GM21723 (cell line): ENCODE measurements around the gene JUN.

Experiments
- ATAC-seq: cut with Tn5 transposase; IDR thresholded peaks from one replicate; pipeline ENCODE4 v1.9.1; 2021; ENCODE audit warnings: mild to moderate bottlenecking, moderate library complexity; ENCODE audit not compliant: unreplicated experiment

Gene JUN

DNA sequence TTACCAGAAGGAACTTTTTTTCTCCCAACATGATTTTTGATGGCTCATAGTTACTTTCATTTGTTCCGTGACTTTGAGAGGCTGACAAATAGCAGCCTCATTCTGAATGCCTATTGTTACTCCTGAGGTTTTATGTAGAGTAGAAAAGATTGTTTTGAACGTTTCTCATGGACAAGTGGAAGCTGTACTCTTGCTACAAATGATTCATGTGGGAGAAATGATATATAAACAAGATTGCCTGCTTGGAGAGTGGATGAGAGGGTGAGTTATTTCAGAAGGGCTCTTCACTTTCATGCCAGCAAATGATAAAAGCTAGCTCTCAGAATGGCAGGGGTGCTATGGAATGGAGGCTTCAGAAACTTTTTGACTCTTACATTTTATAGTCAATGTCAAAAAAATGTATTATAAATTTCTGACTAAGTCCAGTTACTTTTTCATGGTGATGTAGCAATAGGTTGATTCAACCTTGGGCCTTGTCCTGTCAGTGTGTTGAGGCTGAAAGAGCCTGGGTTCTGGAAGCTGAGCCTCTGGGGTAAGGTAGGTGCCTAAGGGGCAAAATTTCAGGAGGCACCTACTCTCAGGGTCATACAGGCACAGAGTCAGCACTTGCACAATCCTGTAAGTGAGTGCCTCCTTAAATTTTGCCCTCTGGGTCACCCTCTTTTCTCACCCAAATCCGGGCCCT, 19.4 kb downstream of the JUN start:
- ATAC-seq, result no peak

DNA sequence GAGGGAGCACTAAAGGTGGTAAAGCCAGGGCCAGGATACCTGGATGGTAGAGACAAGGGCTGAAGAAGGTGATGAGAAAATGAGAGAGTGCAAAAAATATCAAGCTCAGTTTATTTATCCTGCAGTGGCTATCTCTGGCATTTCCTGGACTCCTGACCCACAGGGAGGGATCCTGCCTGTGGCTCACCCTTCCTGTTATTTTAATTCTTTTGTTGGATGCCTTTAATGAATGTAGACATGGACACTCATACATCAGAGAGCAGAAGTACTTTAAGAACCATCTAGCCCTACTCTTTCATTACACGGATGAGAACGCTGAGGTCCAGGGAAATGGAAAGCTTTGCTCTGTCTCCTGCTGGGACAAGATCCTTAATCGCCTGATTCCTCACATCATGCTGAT, 20.6 kb downstream of the JUN start:
- ATAC-seq, result no peak

DNA sequence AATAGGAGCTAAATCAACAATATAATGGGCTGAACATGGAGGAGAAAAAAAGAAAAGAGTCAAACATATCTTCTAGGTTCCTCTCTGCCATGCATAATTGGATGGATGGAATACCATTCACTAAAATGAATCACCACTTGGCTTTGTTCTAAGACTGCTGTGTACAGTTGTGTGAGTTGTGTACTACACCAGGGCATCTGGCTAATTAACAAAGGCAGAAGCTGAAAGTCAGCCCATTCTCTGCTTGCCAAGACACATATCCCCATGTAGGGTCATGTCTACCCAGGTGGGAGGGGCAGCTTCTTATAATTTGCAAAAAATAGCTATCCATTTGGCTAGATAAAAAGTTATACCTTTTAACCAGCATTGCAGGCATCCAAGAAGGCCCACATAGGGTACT, 21.0 kb downstream of the JUN start:
- ATAC-seq, result no peak

DNA sequence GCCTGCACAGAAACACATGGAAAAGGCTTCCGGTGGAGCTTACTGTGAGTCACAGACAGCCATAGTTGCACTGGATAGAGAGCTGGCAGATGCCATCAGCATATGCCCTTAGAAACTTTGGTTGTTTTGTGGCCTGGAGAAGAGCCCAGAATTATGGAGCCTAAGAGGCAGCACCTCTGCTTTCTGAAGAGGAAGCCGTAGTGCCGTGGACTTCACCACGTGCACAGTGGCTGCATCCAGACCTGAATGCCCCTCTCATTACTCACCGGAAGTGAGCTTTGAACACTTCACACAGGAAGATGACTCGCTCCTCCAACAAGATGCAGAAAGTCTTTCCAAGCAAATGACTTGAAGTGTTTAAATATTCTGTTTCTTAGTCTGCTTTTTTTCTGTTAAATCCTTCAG, 28.4 kb downstream of the JUN start:
- ATAC-seq, result no peak

DNA sequence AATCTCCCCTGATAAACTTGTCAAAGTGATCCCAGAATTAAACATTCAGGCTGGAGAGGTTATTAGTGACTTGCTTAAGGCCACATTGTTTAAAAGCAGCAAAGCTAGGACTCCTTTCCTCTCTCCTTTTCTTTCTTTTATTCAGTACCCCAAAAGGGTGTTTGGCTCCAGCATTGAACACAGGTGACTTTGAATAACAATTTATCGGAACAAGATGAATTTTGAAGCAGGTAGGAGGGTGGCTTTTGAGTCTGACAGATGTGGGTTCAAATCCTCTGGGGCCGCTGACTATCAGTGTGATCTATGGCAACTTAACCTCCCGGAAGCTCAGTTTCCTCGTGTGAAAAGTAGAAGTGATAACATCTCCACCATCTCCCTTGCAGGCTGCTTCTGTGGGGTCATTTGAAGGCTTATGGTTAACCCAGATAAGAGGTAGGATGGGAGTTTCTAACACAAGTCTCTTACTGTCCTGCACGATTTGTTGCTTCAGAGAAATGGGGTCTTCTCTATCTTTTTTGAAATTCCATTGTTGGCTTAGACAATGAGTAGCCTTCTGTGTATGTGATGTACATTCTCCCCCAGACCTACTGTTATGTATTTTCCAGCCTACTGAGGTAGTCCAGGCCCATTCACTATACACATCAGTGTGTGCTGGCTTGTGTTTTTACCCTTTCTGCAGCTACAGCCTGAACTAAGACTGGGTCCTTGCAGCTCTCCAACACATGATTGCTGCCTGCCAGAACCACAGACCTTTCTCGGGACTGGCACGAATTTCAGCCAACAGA, 29.0 kb downstream of the JUN start:
- no peak for ATAC-seq

DNA sequence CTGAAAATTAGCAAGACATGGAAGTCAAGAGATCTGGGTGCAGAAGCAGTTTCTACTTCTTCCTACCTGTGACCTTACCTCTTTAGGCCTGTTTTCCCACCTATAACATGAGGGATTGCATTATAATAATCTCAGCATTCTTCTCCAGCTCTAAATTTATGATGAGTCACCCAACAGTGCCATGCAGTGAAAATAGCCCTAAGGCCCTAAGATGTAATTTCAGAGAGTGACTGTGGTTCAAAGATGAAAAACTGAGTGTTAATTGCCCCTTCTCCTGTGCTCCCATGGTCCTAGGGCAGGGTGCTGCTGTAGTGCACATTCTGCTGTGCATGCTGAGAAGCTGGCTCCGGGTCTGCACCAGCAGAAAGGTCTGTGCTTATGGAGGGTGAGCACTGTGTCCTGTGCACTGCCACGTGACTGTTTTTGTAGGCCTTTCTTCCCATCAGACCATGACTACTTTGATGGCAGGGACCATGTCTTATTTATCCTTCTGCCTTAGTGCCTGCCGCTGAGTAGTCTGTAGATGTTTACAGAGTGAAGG, 29.7 kb downstream of the JUN start:
- no peak for ATAC-seq

DNA sequence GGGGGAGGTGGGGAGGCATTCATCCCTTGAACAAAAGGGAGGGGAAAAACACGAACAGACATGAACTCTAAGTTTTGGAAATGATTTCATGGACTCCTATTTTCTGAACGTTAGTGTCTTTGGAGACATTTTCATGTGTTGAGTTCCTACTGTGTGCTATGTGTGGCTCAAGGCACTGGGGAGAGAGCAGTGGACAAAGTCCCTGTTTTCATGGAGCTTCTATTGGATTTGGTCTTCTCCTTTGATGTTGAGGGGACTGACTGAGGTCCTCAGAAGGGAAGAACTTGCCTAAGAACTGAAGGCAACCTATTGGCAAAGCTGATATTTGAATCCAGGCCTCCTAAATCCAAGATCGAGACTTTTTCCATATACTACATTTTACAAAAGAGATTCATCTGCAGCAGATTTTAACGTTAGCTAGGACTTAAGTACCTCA, 30.4 kb downstream of the JUN start:
- no peak for ATAC-seq

DNA sequence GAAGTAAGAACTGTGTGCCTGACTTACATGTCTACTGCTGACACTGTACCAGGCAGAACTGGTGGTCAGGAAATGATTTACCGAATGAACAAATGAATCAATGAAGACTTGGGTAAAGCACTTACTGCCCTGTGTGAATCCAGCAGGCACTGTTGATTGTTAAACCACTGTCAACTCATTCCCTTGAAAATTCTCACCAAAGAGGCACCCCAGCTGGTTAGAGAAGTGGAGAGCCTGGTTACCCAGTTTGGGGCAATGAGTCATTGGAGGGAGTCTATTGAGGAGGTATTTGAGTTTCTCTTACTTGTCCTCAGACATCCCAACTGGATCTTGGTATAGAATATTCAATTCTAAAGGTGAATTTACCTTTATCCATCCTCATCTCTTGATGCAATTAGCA, 34.2 kb downstream of the JUN start:
- ATAC-seq, result no peak

DNA sequence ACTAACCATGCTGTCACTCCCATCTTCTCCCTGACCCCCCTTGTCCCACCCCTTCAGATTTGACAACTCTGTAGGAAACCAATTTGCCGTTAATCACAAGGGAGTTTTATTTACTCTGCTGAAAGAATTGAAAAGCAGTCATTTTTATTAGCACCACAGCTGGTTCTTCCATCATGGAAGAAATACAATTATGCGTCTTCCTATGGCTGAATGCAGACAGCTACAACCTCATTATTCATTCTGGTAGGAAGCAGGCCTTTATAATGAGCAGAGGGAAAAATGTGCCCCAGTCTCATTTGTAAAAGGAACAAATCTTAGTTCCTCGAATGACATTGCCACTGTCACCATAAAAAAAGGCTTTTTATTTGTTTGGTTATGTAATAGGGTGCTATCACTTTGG, 35.2 kb downstream of the JUN start:
- no peak for ATAC-seq

DNA sequence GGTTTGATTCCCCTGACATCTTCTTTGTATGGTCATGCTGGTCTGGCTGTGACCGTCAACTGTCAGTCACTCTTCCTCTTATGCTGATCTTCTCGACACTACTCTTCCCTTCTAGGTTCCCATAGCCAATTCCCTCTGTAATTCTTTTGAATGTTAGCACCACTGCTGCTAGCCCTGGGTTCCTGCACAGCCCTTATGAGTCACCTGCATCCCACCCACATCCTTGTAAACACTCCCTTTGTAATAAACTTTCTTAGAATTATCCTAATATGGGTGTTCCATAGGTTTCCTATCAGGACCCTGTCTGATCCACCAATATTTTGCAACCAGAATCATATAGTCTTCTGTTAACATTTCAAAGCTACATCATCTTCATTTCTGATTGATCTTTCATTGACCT, 37.1 kb downstream of the JUN start:
- ATAC-seq, result no peak

DNA sequence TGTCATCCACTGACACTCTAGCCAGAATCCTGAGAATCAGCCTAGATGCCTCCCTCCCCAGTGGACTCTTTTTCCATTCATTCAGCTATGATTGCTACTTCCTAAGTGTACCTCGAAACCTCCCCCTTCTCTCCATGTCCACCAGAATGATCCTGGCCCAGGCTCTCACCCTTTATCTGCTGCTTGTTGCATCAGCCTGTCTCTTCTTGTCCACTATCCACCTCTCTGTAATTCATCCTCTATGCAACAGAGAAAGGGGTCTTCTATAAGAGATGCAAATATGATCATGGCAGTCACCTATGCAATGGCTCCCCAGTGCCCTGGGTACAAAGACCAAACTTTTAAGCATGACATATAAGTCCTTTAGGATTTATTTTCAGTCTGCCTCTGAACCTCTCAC, 37.7 kb downstream of the JUN start:
- no peak for ATAC-seq

DNA sequence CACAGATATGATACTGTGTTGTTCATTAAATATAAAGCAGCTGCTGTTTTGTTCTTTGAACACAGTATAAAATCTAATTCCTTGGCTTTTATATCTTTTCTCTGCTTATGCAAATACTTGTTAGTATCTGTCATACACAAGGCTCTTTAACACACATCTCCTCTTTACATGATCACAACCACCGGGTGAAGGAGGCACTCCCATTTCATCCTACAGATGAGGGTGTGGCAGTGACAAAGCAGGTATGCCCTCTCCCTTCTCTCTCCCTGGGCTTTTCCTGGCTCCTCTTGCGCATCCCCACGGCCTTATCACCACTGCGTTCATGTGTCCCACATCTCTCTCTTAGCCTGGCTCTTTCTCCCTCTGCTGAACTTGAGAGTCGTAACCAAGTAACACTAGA, 38.2 kb downstream of the JUN start:
- ATAC-seq, result no peak

DNA sequence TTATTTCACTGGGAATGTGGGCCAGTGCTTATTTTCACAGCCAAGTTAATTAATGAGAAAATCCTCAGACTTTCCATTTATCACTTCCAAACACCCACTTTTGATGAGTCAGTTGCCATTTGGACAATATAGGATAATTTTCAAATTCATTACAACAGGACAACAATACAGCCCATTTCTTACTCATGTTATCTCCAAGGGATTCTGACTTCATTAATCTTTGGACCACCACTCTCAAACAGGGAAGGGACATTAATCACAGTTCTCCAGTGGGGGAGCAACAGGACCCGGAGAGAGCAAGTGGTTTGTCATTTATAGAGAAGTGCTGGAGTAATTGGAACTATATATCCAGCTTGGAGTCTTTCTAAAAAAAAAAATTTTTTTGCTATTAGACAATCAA, 38.7 kb downstream of the JUN start:
- no peak for ATAC-seq

DNA sequence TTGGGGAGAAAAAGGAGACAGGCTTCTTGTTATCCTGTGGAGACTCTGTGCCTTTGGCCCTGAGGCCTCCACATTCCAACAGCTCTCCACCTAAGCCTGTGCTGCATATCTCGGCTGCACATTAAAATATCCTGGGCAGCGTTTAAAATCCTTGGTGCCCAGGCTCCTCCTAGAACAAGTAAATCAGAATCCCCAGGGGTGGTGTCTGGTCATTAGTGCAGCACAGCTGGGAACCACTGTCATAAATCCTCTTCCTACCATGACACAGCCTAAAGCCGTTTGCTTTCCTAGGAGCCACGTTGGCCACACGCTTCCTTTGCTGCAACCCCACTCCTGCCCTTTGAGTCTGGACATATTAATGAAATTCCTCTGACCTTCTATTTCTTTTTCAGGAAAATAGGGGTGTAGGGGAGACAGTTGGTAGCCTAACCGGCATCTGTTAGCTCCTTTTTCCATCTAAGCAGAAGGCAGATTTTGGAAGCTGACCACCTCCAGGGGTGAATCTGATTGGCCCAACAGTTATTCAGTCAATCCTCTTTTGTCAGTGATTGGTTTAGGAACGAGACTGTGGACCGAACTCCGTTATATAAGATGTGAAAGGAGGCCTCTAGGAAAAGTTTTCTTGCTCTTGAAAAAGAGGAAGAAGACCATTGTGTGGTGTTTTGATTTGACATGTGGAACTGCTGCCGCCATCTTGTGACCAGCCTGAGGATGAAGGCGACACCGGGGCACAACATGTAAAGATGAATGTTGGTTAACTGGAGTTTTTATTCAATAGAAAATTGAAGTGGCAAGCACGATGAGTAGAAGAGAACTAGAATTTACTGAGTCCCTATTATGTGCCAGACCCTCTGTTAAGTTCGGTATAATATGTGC, 41.9 kb downstream of the JUN start:
- ATAC-seq, result no peak

DNA sequence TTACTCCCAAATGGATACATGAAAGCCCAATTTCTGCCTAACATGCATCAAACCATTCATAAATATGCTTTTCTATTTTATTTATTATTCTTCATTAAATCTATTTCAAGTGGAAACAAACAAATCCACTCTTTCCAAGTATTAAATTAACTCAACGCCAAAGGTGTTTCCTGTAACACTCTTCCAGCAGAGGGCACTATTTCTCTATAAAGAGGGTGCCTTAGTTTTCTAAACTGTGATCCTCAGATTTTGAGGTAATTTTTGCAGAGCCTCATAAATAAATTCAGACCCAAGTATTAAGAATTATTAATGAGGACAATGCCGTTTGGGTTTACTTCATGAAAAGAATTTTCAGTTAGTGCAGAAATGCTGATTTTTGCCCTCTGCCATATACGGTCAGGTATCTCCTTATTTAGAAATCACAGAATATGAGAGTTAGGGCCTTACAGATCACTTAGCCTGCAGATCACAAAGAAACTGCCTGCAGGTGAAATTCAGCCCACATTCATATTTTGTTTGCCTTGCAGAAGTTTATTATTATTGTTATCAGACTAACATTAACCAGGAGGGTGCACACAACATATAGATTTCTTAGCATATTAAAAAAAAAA, 43.9 kb downstream of the JUN start:
- no peak for ATAC-seq

DNA sequence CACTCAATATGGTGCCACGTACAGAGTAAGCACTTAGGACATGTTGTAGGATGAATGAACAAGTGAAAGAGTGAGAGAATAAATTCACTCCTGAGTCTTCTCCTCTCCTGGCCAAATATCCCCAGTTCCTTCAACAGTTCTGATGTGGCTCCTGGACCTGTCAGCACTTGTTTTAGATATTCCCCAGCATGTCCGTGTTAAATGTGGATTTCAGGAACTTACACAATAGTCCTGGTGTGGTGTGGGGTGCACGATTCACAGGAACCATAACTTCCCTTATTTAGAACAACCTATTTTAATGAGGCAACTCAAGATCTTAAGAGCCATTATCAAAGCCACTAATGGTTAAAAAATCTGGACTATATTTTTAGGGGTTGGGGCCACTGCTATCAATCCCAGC, 45.0 kb downstream of the JUN start:
- ATAC-seq, result no peak

DNA sequence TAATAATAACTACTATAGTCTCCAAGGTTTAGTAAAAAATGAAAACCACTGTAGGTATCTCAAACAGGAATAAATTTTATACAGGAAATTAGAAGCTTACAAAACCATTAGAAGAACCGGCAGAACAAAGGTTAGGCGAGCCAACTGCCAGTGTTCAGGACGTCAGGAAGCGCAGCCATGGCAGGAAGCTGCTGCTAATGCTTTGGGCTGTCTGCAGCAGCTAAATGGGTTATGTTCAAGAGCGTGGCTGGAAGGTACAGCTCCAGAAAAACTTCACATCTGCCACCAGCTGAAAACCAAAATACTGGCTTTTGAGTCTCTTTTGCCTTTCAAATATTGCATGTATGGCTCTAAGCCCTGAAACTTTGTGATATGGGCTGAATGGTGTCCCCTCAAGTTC, 48.3 kb downstream of the JUN start:
- ATAC-seq, result no peak

DNA sequence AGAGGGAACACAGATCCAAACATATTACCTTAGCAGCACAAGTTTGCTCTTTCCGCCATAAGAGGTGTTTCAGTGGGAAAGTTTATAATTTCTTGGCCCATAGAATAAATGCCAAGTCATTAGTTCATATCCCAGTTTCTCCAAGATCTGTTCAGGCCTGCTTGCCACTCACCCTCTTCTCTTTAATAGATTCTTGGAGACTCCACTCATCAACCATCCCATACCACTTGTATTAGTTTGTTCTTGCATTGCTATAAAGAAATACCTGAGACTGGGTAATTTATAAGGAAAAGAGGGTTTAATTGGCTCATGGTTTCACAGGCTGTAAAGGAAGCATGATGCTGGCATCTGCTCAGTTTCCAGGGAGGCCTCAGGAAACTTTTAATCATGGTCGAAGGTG, 49.2 kb downstream of the JUN start:
- no peak for ATAC-seq

DNA sequence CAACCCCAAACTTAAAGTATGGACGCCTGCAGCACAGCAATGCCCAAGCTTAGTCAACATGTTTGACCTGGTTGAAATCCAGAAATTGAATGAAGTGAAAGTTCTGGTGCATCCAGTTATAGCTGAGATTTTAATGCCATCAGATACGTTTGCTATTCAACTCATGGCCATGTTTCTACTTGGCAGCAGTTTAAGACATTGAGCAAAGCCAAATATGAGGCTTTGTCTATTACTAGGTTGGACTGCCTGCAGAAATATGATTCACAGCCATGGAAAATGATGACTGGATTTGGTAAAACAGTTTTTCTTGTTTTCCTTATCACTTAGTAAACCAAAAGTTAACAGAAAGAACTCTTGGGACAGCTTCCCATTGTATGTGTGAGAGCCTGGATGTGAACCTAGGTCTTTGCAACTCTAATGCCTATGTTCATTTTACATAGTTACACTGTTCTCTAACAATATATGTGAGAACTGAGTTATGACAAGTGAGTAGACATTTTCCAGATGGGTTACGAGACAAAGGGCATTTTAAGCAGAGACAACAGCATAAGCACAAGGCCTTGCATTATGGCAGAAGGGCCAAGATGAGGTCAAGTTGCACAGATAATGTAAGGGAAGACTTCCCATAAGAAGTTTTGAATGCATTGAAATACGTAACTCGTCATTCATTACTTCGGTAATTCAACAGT, 51.6 kb downstream of the JUN start:
- ATAC-seq, result no peak
